ENCODE data around the gene MRTFA. TPM values are rescaled to one million over a fixed set of nuclear protein-coding genes. Genes with fewer than 3 reads are reported as not detected.

MRTFA gene
- total and polyA plus RNA-seq, 9 of the 15 experiments (the other 6 are each of a cell fraction or from before 2014, with no cell fraction given), result 0.84 to 21.1 (median 3.7) TPM

GRCh38 chr22:40553014-40553554, 83.4 kb downstream of the MRTFA start:
- TF ChIP-seq MIER1 (IDR thresholded peaks at IDR 0.05; ENCODE audit: low read depth), result no peak
- no peak for TF ChIP-seq SMAD2 (IDR thresholded peaks at IDR 0.05; ENCODE audit: low read depth, low read length)
- TF ChIP-seq TCF3 (CRISPR knock-in tag; IDR thresholded peaks at IDR 0.05), result no peak
- peak; percentile 35; the same call in 1 of the 2 replicates for TF ChIP-seq CEBPG (CRISPR knock-in tag; IDR thresholded peaks at IDR 0.05)
- TF ChIP-seq CEBPG (tag; conservative IDR thresholded peaks at IDR 0.05 in 1 of 2, IDR thresholded peaks at IDR 0.05 in 1 of 2), result peak; percentile 60 to 68; a peak in 3 of 4 replicates
- TF ChIP-seq RHOXF2B (CRISPR knock-in tag; conservative IDR thresholded peaks at IDR 0.05), result no peak
- no peak for TF ChIP-seq TAF9B (IDR thresholded peaks at IDR 0.05; ENCODE audit: partially characterized antibody)
- TF ChIP-seq ATF3 (IDR thresholded peaks at IDR 0.05), result peak; percentile 84
- TF ChIP-seq ATF3 (CRISPR knock-in tag; conservative IDR thresholded peaks at IDR 0.05), result no peak
- TF ChIP-seq AFF4 (CRISPR knock-in tag; IDR thresholded peaks at IDR 0.05), result no peak
- TF ChIP-seq PTBP1 (IDR thresholded peaks at IDR 0.05; ENCODE audit: low read depth, low read length), result no peak
- TF ChIP-seq SMAD3 (CRISPR knock-in tag; conservative IDR thresholded peaks at IDR 0.05), result no peak
- TF ChIP-seq ZBTB34 (CRISPR knock-in tag; IDR thresholded peaks at IDR 0.05), result no peak
- no peak for TF ChIP-seq ELF4 (CRISPR knock-in tag; IDR thresholded peaks at IDR 0.05)
- TF ChIP-seq THRB (CRISPR knock-in tag; conservative IDR thresholded peaks at IDR 0.05), result no peak
- ChIA-PET POLR2A (no interaction called here), CTCF (ENCODE audit: low intra/inter-chr PET ratio) (no interaction called here)
- no peak overlapping the region for H3K4me2 ChIP-seq (ENCODE audit: insufficient read depth, low read length)
- no peak for FAIRE-seq
- no peaks in the 10 kb centered on the region for H4K20me1 ChIP-seq (replicated peaks; ENCODE audit: control insufficient read depth, insufficient read depth, low read length)
- no peaks in the 10 kb centered on the region for H3K9me3 ChIP-seq (replicated peaks; ENCODE audit: control insufficient read depth, insufficient read depth, low read depth, low read length)
- H3K9ac ChIP-seq (ENCODE audit: insufficient read depth in 1 of 2, low read depth in 2 of 2, low read length in 2 of 2), result no peak overlapping the region
- H3K4me1 ChIP-seq (replicated peaks in 1 of 2; ENCODE audit: control insufficient read depth in 2 of 2, insufficient read depth in 2 of 2, low read length in 2 of 2), result peaks cover 3 to 14% of the 10 kb centered on the region in 2 experiments; a peak in 4 of 5 replicates
- no TSS peak for BruUV-seq (replicated peaks)
- H3K4me3 ChIP-seq, result no peak overlapping the region
- H3K36me3 ChIP-seq (ENCODE audit: control insufficient read depth, insufficient read depth, low read length), result peaks cover 3% of the 10 kb centered on the region
- WGBS (ENCODE audit: insufficient coverage, low coverage, missing lambda C conversion rate), result 82% methylated on average over 7 of the region's 7 CpGs
- in situ Hi-C loops (cut with MboI) (loop anchor here (10.0 kb wide), 2 partner anchors 92 to 342 kb away; no protein-coding TSS in a partner anchor), intact Hi-C loops (cut with micrococcal nuclease) (loop anchor here (2.0 to 5.0 kb wide), 2 partner anchors 28 to 116 kb away; no protein-coding TSS in a partner anchor)
- H3K9me1 ChIP-seq (ENCODE audit: control insufficient read depth, insufficient read depth, low read length), result no peaks in the 10 kb centered on the region
- ATAC-seq, result no peak
- DNase-seq (ENCODE audit: extremely low read depth in 1 of 4, low spot score in 3 of 4), result no peak
- H3K27me3 ChIP-seq (ENCODE audit: control insufficient read depth in 2 of 2, insufficient read depth in 2 of 2, low read length in 2 of 2), result no peaks in the 10 kb centered on the region
- H2AFZ ChIP-seq (ENCODE audit: low read depth, low read length), result no peak overlapping the region
- peaks cover 3% of the 10 kb centered on the region; the same call in 1 of the 3 replicates for H3K79me2 ChIP-seq (ENCODE audit: control insufficient read depth, insufficient read depth, low read length)
- H3K27ac ChIP-seq (ENCODE audit: extremely low read depth, low read depth, low read length), result no peak overlapping the region
